BLaER1 (cell line): ENCODE data around the gene FBRSL1.

Experiments
- H3K27ac ChIP-seq: shearing (Covaris generic); formaldehyde crosslinking; 2 replicates; pipeline ENCODE4 v1.8.1; 2022
- H3K27me3 ChIP-seq: shearing (Covaris generic); formaldehyde crosslinking; 2 replicates; pipeline ENCODE4 v1.8.1; 2022
- H3K36me3 ChIP-seq: shearing (Covaris generic); formaldehyde crosslinking; 2 replicates; pipeline ENCODE4 v1.8.1; 2022
- H3K4me1 ChIP-seq: shearing (Covaris generic); formaldehyde crosslinking; 2 replicates; pipeline ENCODE4 v1.8.1; 2022
- H3K4me2 ChIP-seq: shearing (Covaris generic); formaldehyde crosslinking; 2 replicates; pipeline ENCODE4 v1.8.1; 2022
- H3K4me3 ChIP-seq: shearing (Covaris generic); formaldehyde crosslinking; 2 replicates; pipeline ENCODE4 v1.8.1; 2022
- H3K9ac ChIP-seq: shearing (Covaris generic); formaldehyde crosslinking; 2 replicates; pipeline ENCODE4 v1.8.1; 2022
- H3K9me3 ChIP-seq: shearing (Covaris generic); formaldehyde crosslinking; 2 replicates; pipeline ENCODE4 v1.8.1; 2022
- H4K20me1 ChIP-seq: shearing (Covaris generic); formaldehyde crosslinking; 2 replicates; pipeline ENCODE4 v1.8.1; 2022
- Cebpa-rat ChIP-seq: shearing (Covaris generic); IDR thresholded peaks from 2 replicates; pipeline ENCODE4 v1.8.1; 2022

FBRSL1 gene

DNA sequence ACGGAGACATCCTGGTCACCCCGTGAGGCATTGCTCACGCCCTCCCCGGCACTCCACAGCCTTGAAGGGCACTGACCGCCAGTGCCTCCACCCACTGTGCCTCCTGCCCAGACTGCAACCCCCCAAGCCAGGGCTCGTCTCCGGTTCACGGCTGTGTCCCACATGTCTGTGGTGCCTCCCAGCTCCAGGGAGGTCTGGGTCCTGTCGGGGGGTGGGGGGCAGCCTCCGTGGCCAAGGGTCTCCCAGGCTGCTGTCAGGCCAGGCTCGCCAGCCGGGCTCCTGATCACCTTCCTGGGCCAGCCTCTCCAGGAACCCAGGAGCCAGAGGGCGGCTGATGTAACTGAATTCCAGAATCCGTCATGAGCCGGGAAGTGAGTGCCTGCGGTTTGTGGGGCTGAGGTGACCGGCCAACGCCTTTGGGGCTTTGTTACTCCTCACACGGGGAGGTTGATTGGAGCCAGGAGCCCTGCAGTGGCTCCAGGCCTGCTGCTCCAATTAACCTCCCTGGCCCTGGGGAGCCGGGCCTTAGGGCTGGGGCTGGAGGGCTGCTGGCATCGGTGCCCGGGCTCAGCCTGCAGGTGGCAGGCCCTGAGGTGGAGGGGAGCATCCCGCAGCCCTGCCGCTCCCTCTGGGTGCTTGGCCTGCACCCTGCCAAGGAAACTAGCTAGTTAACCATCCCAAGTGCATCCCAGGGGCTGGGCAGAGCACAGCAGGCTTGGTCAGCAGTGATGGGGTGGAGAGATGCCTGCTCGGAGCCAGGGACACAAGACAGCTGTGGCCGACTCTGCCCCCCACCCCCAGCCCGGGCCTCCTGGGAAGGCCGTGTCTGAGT is 36.4 kb upstream of the FBRSL1 start:
- Histone ChIP-seq H3K27me3 (no peaks in the 10 kb centered on the region), H3K27ac (peak overlapping the region; percentile 55), H3K9me3 (no peaks in the 10 kb centered on the region), H3K36me3 (no peaks in the 10 kb centered on the region), H3K9ac (peak overlapping the region; percentile 46), H4K20me1 (no peaks in the 10 kb centered on the region), H3K4me3 (no peak overlapping the region), H3K4me2 (peak overlapping the region; percentile 99), H3K4me1 (peaks cover 67% of the 10 kb centered on the region)
- no peak for TF ChIP-seq Cebpa-rat

DNA sequence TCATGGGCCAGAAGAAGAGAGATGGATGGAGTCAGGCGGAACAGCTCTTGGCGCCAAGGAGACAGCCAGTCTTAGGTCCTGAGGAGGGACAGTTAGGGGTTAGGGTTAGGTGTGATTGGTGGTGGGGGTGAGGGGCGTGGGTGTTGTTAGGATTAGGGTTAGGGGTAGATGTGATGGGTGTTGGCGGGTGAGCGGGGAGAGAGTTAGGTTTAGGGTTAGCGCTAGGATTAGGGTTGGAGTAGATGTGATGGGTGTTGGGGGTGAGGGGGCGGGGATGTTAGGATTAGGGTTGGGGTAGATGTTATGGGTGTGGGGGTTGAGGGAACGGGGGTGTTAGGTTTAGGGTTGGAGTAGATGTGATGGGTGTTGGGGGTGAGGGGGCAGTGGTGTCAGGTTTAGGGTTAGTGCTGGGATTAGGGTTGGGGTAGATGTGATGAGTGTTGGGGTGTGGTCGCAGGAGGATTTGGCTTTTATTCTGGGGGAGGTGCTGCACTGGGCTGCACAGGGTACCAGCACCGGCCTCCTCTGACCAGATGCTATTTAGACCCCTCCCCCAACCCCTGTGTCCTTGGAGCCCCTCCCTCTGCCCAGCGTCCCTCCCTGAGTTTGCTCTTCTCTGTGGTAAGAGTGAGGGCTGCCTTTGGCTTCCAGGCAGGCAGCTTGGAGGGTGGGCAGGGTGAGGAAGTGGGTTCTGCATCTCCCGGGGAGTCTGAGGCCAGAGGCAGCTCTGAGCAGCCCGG is 35.6 kb upstream of the FBRSL1 start:
- Histone ChIP-seq H3K27ac (peak overlapping the region; percentile 55; the same call in 1 of the 2 replicates), H3K4me3 (no peak overlapping the region), H3K9me3 (no peaks in the 10 kb centered on the region), H3K36me3 (no peaks in the 10 kb centered on the region), H3K4me2 (peak overlapping the region; percentile 99), H3K4me1 (peaks cover 60% of the 10 kb centered on the region), H4K20me1 (no peaks in the 10 kb centered on the region), H3K9ac (no peak overlapping the region), H3K27me3 (no peaks in the 10 kb centered on the region)
- no peak for TF ChIP-seq Cebpa-rat

DNA sequence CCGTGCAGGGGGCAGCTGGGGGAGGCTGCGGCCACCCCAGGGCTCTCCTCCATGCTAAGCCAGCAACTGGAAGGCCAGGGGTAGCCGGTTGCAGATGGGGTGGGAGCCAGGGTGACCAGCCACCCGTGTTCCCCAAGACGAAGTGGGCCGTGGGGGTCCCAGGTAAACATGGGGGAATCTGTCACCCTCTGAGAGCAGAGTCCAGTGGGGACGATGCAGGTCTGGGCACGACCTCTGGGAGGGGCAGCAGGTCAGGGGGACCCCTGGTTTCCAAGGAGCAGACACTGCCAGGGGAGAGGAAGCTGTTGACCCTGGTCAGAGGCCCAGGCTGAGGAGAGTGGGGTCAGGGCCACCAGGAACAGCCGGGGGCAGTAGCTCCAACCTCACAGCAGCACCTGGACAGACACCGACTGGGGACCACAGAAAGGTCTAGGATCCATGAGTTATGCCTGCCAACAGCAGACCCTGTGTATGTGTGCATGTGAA is 35.0 kb upstream of the FBRSL1 start:
- no peaks in the 10 kb centered on the region for H3K27me3 ChIP-seq
- no peaks in the 10 kb centered on the region for H3K36me3 ChIP-seq
- H3K4me1 ChIP-seq, result peaks cover 54% of the 10 kb centered on the region
- no peak for TF ChIP-seq Cebpa-rat
- no peaks in the 10 kb centered on the region for H3K9me3 ChIP-seq
- no peaks in the 10 kb centered on the region for H4K20me1 ChIP-seq
- peak overlapping the region; percentile 99 for H3K4me2 ChIP-seq
- H3K27ac ChIP-seq, result peak overlapping the region; percentile 33; the same call in 1 of the 2 replicates
- no peak overlapping the region for H3K4me3 ChIP-seq
- no peak overlapping the region for H3K9ac ChIP-seq

DNA sequence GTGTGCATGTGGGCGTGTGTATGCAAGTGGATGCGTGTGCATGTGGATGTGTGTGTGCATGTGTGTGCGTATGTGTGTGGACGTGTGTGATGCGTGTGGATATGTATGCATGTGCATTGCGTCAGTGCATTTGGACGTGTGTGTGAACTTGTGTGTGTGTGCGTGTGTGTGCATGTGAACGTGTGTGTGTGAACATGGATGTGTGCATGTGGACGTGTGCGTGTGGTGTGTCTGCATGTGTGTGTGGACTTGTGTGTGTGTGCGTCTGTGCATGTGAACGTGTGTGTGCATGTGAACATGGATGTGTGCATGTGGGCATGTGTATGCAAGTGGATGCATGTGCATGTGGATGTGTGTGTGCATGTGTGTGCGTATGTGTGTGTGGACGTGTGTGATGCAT is 34.4 kb upstream of the FBRSL1 start:
- no peaks in the 10 kb centered on the region for H3K9me3 ChIP-seq
- no peak overlapping the region for H3K4me2 ChIP-seq
- H3K27ac ChIP-seq, result no peak overlapping the region
- no peaks in the 10 kb centered on the region for H3K36me3 ChIP-seq
- no peak for TF ChIP-seq Cebpa-rat
- no peaks in the 10 kb centered on the region for H4K20me1 ChIP-seq
- H3K27me3 ChIP-seq, result no peaks in the 10 kb centered on the region
- H3K4me3 ChIP-seq, result no peak overlapping the region
- peaks cover 48% of the 10 kb centered on the region for H3K4me1 ChIP-seq
- no peak overlapping the region for H3K9ac ChIP-seq

DNA sequence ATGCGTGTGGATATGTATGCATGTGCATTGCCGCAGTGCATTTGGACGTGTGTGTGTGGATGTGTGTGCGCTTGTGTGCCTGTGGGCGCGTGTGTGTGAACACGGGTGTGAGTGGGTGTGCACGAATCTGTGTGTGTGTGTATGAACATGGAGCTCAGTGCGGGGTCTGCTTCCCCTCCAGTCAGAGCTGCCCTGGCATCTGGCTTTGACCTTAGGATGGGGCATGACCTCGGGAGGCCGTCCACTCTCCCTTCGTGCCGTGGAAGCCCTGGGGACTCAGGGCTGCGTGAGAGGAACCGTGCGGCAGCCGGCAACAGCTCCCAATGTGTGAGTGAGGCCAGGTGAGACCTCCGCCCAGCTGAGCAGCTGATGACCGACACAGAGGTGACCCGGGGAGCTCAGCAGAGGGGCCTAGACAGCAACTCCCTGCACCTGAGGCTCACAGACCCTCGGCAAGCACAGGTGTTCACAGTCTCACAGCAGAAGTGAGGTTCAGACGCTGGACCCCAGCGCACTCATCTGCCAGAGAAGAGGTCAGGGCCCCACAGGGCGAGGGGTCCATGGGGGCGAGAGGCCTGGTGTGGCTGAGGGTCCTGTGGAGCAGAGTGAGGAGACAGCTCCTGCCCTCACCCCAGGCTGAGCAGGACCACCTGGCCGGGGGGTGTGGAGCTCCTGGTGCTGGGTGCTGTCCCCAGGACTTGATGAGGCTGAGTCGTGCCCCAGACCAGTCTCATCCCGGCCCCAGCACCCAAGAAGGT is 33.6 kb upstream of the FBRSL1 start:
- Histone ChIP-seq H4K20me1 (no peaks in the 10 kb centered on the region), H3K4me2 (no peak overlapping the region; the same call in 1 of the 2 replicates), H3K27me3 (no peaks in the 10 kb centered on the region), H3K4me1 (peaks cover 42% of the 10 kb centered on the region), H3K27ac (peak overlapping the region; percentile 23; the same call in 1 of the 2 replicates), H3K9me3 (no peaks in the 10 kb centered on the region), H3K9ac (no peak overlapping the region), H3K36me3 (no peaks in the 10 kb centered on the region), H3K4me3 (no peak overlapping the region)
- TF ChIP-seq Cebpa-rat, result no peak

DNA sequence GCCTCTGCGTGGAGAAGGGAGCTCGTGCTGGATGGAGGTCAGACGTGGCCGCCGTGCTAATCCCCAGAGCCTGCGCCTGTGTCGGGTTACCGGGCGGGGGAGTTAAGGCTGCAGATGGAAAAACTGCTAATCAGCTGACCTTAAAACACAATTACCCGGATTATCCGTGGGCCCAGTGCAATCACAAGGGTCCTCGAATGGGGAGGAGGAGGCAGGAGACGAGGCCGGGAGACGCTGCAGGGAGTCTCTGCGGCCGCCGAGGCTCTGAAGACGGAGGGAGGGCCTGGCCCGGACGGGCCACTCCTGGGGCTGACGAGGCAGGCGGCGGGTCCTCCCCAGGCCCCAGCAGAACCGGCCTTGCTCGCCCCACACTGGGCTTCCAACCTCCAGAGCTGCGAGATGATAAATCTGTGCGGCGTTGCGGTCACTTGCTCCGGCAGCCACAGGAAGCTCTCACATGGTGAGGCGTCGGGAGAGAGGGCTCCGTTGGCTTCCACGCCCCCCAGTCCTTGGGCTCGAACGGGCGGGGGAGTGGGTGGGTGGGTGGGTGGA is 32.9 kb upstream of the FBRSL1 start:
- peaks cover 42% of the 10 kb centered on the region for H3K4me1 ChIP-seq
- H3K4me2 ChIP-seq, result no peak overlapping the region
- no peak overlapping the region for H3K4me3 ChIP-seq
- no peak overlapping the region for H3K9ac ChIP-seq
- peak overlapping the region; percentile 23; the same call in 1 of the 2 replicates for H3K27ac ChIP-seq
- no peaks in the 10 kb centered on the region for H3K27me3 ChIP-seq
- no peaks in the 10 kb centered on the region for H3K9me3 ChIP-seq
- H3K36me3 ChIP-seq, result no peaks in the 10 kb centered on the region; the same call in 1 of the 2 replicates
- no peaks in the 10 kb centered on the region for H4K20me1 ChIP-seq
- no peak for TF ChIP-seq Cebpa-rat

DNA sequence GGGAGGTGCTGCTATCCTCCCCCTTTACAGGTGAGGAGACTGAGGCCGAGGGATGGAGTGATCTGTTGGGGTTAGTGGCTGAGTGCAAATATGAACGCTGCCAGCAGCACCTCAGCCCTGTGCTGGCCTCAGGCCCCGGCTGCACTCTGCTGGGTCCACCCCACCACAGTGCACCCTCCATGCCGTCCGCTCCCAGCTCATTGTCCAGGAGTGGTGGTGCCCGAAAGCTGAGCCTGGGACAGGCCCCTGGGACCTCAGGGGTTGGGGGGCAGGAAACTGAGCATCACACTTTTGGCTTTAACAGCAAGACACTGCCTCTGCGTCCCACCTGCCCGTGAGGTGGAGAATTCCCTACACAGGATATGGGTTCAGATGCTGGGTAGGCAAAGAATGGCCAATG is 31.5 kb upstream of the FBRSL1 start:
- no peaks in the 10 kb centered on the region for H3K27me3 ChIP-seq
- no peaks in the 10 kb centered on the region; the same call in 1 of the 2 replicates for H3K36me3 ChIP-seq
- peaks cover 37% of the 10 kb centered on the region for H3K4me1 ChIP-seq
- no peak for TF ChIP-seq Cebpa-rat
- H3K4me2 ChIP-seq, result no peak overlapping the region
- no peaks in the 10 kb centered on the region for H4K20me1 ChIP-seq
- H3K27ac ChIP-seq, result no peak overlapping the region
- no peak overlapping the region for H3K9ac ChIP-seq
- H3K9me3 ChIP-seq, result 0 out of 2 replicates have a peak, but pooled peaks cover 4% of the 10 kb centered on the region
- no peak overlapping the region for H3K4me3 ChIP-seq

DNA sequence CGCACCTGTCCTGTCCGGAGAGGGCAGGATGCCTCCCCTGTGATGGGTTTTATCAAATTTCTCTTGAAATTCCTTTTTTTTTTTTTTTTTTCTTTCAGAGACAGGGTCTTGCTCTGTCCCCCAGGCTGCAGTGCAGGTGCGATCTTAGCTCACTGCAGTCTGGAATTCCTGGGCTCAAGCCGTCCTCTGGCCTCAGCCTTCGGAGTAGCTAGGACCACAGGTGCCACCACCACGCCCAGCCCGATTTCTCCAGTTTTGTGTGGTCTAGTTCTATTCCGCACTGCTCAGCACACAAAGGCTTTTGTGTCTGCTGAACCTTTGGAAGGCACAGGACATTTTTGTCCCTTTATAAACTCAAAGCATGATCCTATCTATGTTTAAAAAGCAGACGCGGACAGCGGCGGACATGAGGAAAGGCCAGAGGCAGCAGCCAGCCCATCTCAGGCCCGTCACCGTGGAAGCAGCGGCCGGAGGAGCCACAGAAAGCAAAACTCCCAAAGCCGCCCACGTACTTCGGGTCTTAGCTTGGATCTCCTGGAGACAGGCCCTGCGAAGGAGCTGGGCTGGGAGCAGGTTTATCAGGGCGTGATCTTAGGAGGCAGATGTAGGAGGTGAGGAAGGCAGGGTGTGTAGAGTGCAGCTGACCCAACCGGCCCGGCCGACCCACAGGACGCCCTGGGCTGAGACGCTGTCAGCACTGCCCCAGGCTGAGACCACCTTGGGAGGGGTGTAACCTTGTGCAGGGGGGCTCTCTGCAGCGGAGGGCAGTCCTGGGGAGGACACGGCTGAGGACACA is 30.9 kb upstream of the FBRSL1 start:
- TF ChIP-seq Cebpa-rat, result no peak
- Histone ChIP-seq H3K36me3 (no peaks in the 10 kb centered on the region; the same call in 1 of the 2 replicates), H4K20me1 (no peaks in the 10 kb centered on the region), H3K9me3 (0 out of 2 replicates have a peak, but pooled peaks cover 4% of the 10 kb centered on the region), H3K9ac (no peak overlapping the region), H3K27ac (no peak overlapping the region), H3K4me2 (no peak overlapping the region), H3K27me3 (no peaks in the 10 kb centered on the region), H3K4me3 (no peak overlapping the region), H3K4me1 (peaks cover 31% of the 10 kb centered on the region)
